NCI-H526 (cell line): Measurements from ENCODE around the gene BAD.
"Not testable (repeated sequence)": the region's sequence is repeated elsewhere in the genome, so short reads cannot be mapped to it uniquely, and the experiment has no call there.

ENCODE experiments used
- DNase-seq, 2 experiments: peaks; one replicate each; lab custom pipeline; 2025; lab: John Stamatoyannopoulos, UW

The BAD gene

DNA sequence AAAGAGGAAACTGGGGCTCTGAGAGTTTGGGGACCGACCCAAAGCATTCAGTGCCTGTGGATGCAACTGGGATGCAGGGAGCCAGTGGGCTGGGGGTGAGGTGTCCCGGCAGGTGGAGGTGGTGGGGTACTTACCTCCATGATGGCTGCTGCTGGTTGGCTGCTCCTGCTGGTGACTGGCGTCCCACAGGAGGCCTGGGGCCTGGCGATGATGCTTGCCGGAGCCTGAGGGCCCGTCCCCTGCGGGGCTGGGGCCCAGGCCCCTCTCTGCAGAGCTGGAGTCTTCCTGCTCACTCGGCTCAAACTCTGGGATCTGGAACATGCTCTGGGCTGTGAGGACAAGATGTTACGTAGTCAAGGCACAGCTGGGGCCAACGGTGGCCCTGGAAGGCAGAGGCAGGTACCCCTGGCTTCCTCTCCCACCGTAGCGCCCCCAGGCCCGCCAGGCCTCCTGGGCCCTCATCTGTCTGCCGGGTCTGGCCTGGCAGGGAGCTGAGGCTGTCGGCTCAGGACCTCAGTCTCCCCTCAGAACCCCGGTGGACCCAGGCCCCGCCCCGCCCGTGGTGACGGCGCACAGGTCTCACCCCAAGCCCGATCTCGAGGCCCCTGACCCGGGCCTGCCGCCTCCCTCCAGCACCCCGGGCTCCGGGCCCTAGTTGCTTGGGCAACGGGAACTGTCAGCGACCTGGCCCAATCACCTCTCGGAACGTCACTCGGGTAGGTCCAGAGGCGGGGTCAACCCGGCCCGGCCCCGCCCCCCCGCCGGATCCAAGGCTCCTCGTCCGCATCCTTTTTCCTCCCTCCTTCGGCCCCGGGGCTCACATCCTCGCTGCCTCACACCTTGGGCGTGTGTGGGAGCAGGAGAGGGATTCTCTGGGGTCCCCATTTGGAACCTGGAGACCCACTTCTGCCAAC is at the start of gene BAD:
Gene BAD (minus strand): TSS at position 618 of the 914 bp plus-strand sequence. CDS start 297 bp downstream, at position 321.
- DNase-seq, result peak; percentile 89 to 98

- no peak for DNase-seq
These were observed 49.1 kb upstream of the BAD start for GRCh38 chr11:64333556-64333955.

DNA sequence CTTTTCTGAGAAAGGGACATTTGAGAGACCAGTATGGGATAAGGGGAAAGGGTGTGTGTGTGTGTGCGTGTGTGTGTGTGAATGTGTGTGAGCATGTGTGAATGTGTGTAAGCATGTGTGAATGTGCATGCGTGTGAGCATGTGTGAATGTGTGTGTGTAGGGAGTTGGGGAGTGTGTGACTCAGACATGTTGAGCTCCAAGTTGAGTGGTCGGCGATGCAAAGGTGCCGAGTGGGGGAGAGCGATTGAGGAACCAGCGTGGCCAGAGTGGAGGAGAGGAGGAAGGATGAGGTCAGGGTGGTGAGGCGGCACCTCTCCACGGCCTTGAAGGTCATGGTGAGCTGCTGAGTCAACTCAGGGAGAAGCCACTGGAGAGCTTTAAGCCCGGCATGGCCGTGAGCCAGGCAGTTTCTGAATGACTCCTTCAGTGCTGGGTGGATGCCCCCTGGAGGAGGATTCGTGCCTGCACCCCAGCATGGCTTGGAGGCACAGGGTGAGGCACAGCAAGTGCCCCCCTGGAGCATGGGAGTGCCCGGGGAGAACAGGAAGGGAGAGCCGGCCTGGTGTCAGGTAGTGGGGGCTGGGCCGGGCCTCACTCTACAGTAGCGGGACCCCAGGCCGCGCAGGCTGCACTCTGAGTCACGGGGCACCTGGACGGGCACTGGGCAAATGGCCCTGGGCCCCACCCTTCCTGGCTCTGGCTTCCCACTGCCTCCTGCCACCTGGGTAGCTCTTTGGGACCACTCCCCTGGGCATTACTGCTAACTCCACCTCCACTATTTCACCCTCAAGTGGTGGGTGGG is 47.3 kb upstream of the BAD start:
- DNase-seq, result peak in 1 of 2 experiments; percentile 46

DNA sequence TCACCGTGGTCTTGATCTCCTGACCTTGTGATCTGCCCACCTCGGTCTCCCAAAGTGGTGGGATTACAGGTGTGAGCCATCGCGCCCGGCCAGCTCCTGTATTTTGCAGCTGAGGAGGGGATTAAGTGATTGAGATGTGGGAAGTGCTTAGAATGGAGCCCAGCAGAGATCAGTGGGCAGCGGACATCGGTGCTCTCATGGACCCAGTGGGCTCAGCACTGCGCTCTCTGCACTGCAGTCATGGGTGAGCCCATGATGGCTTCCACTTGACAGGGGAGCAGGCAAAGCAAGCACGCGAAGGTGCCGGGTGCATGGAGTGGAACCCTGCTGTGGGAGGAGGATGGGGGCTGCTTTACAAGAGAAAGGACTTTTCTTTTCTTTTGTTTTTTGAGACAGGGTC is 46.4 kb upstream of the BAD start:
- no peak for DNase-seq

GRCh38 chr11:64327993-64328392 is 43.5 kb upstream of the BAD start:
- no peak for DNase-seq

DNA sequence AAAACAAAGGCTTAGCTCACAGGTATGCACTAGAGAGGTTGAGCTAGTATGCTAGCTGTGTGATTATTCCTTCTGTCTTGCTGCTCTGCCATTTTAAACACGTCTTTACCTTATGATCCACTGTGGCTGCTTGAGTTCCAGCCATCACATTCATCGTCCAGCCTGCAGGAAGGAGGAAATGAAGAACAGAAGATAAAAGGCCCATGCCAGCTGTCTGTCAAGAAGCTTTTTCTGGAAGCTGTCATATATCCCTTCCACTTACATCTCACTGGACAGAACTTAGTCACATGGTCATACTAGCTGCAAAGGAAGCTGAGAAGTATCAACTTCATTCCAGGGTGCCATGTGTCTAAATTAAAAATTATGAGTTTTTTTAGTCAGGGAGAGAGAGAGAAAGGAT is 42.9 kb upstream of the BAD start:
- no peak for DNase-seq

GRCh38 chr11:64324692-64325469 is 40.4 kb upstream of the BAD start:
- no peak for DNase-seq

DNA sequence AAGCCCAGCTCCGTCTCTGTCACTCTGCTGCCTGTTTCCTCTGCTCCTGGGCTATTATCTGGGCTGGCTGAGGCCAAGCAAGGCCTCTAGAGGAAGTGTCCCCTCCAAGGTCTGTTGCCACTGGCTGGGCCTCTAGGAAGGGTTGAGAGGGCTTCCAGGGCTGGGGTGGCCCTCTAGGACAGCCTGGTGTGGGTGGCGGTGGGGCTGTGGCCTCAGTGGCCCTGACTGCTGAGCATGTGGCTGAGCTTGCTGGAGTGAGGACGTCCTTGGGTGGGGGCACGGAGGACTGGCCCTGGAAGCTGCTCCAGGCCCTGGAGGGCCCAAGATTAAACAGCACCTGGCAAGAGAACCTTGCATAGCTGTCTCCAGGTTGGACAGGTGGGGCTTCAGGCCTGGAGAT is 39.5 kb upstream of the BAD start:
- DNase-seq, result not testable (repeated sequence)

GRCh38 chr11:64323373-64323772 is 38.9 kb upstream of the BAD start:
- no peak for DNase-seq

DNA sequence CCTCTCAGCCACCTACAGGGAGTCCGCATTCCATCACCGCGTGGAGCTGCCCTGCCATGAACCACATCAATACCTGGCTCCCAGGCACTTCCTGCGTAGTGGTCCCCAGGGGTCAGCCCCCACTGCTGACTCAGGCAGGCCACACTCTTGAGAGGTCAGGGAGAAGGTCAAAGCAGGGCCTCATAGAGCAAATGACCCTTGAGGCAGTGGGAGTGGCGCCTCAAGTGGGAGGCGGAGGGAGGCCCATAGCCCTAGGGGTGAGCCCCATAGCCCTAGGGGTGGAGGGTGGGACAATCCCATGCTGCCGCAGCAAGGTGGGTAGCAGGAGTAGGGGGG is 38.4 kb upstream of the BAD start:
- DNase-seq, result no peak

DNA sequence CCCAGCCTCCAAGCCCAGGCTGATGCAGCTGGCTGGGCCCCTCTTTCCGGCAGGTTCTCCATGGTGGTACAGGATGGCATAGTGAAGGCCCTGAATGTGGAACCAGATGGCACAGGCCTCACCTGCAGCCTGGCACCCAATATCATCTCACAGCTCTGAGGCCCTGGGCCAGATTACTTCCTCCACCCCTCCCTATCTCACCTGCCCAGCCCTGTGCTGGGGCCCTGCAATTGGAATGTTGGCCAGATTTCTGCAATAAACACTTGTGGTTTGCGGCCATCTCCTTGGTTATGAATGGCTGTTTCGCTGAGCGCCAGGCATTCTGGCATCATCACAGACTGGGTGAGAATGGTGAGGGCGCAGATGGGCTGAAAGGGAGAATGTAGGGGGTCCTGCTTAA is 37.1 kb upstream of the BAD start:
- no peak for DNase-seq

- DNase-seq, result no peak
These were observed 36.6 kb upstream of the BAD start for GRCh38 chr11:64321026-64321425.

GRCh38 chr11:64320556-64320955 is 36.1 kb upstream of the BAD start:
- DNase-seq, result no peak

DNA sequence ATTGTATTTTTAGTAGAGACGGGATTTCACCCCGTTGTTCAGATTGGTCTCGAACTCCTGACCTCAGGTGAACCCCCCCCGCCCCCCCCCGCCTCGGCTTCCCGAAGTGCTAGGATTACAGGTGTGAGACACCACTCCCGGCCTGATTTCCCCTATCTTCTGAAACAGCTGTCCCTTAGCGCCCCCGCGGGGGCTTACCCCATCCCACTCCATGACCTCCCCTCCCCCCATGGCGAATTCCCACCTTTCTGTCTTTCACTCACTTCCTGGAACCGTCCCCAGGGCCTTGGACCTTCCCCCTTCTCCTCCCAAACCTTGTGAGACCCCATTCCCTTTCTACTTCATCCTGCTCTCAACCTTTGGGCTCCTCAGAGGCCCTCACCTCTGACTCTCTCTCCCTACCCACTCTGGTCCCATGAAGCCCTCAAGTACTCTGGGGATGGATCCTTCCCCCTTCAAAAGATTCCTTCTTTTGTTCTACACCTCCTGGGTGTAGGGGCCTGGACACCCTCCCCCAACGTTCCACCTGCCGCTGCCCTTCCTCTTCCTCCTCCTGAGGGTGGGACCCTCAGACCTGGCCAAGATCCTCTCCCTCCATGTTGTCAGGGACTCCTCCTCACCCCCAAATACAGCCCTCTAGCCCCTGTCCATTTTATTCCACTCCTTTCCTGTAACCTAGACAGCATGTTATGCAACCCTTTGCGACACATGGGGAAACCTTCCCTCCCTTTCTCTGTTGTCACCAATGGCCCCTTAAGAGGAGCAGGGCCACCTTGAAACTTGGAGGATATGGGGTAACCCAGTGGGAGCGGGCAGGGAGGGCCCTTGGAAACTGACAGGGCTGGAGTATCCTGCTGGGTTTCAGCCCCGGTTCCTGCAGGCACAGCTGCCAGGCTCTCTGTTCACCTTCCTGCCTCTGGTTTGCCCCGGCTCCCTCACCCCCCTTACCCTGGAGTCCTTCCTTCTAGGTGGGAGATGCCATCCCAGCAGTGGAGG is 34.6 kb upstream of the BAD start:
- DNase-seq, result no peak

DNA sequence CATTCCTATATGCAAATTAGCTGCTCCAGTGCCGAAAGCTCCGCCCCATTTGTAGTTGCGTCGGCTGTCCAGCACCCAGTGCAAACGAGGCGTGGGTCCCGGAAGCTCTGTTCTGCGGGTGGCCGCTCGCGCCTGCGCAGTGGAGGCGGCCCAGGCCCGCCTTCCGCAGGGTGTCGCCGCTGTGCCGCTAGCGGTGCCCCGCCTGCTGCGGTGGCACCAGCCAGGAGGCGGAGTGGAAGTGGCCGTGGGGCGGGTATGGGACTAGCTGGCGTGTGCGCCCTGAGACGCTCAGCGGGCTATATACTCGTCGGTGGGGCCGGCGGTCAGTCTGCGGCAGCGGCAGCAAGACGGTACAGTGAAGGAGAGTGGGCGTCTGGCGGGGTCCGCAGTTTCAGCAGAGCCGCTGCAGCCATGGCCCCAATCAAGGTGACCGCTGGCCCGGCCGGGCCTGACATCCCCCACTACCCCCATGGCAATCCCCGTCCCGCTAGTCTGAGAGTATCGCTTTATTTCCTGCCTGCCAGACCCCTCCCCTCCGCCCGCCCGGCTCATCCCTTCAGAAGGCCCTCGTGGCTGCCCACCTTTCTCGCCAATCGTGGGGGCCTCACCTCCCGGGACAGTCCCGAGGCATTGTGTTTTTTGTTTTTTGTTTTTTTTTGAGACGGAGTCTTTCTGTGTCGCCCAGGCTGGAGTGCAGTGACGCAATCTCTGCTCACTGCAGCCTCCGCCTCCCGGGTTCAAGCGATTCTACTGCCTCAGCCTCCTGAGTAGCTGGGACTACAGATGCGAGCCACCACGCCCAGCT is 33.7 kb upstream of the BAD start, which contains the start of gene PRDX5:
Gene PRDX5 (plus strand): TSS at position 161 of the 805 bp plus-strand sequence. CDS start 95 bp downstream, at position 256.
- peak; percentile 98 to 99 for DNase-seq

GRCh38 chr11:64317325-64317960 is 33.0 kb upstream of the BAD start, which contains the start of gene TRMT112:
TSS of gene TRMT112 (minus strand) at chr11:64317559. CDS start at chr11:64317526, 33 bp downstream.
- DNase-seq, result peak; percentile 100

GRCh38 chr11:64316672-64317324 is 32.3 kb upstream of the BAD start:
- peak; percentile 52 to 62 for DNase-seq

- not testable (repeated sequence) for DNase-seq
These were observed 31.4 kb upstream of the BAD start for GRCh38 chr11:64315667-64316526.
